HG03521 (cell line): ENCODE measurements around the gene PLPP3.

ENCODE experiments used
- ATAC-seq: cut with Tn5 transposase; IDR thresholded peaks from one replicate; pipeline ENCODE4 v1.9.1; 2021; ENCODE audit warnings: mild to moderate bottlenecking, moderate library complexity; ENCODE audit not compliant: unreplicated experiment

PLPP3 gene

DNA sequence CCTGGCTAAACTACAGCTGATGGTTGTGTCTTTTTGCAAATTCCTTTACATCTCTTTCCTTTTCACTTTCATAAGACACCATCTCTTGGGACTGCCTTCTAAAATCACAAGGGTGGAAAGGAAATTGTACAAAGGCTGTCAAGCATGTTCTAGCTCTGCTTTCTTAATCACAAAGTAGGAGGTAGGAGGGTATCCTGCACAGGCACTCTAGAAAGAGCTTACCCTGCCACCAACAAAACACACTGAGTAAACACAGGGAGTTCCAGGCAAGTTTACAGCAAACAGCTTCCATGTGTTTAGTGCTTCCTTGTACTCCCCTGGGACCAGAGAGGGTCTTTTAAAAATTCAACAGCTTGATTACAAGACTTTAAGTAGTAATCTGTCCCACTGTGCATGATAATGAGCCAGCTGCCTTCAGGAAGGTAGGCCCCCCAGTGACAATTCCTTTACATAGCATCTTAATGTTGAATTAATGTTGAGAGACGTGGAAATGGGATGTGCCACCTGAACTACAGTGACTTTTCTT lies 2.4 kb downstream of the PLPP3 start:
- ATAC-seq = no peak

DNA sequence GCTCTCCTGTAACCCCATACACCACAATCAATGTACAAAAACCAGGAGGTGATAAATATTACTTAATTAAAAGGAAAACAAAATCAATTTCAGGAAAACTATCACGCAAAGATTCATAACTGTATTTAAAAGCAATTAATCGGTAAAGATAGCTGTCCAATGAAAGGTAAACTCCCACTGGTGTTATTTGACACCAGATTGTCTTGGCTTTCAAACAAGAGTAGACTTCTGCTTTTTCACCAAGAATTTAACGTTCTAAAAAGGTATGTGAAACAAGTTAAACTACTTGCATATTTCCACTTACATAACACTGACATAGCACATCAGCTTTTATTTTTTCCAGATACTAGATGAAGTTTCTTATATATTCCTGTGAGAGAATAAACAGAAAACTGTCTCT lies 3.5 kb downstream of the PLPP3 start:
- no peak for ATAC-seq

- no peak for ATAC-seq
Observed at GRCh38 chr1:56574794-56575193, 4.6 kb downstream of the PLPP3 start.

GRCh38 chr1:56573311-56573710 lies 6.1 kb downstream of the PLPP3 start:
- no peak for ATAC-seq

DNA sequence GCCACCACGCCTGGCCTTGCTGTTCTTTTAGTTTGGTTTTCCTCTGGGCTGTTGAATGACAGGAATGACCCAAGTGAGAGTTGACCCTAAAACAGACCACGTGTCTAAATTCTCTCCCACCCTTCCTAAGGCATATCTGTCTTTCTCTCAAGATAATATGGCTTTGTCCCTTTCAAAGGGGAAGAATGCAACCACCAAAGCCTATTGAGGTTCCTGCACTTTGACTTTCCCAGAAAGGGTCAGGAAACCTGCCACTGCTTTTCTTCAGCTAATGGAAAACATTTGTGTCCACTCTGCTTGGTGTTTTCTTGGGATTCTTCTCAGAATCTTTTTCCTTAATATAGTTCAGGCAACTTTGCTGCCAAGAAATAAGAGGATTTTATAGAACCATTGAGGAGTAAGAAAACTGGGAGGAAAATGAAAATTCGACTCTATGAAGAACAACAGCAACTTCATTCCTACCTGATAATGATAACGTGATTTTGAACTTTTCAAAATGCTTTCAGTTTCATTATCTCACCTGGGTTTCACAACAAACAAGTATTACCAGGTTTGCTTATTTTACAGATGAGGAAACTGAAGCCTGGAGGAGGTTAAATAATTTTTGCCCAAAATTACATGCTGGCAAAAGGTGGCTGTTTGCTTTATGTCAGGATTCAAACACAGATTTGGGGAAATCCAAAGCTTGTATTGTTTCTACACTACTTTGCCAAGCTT lies 6.9 kb downstream of the PLPP3 start:
- ATAC-seq = no peak

DNA sequence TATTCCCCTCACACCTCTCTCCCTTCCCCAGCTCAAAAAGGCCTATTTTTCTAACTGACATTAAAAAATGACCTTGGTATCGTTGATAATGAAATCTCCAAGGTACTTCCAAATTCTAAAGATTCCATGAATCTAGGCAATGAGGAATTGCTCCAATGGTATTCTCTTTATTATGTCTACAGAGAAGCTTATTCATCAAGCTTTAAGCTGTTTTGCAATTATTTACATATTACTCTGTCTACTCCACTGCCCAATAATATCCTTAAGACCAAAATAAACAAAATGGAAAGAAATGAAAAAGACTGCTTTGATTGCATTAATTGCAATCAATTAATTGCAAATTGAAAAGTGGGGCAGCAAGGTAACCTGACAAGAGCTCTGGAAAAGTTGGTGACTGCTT lies 7.9 kb downstream of the PLPP3 start:
- ATAC-seq = no peak

DNA sequence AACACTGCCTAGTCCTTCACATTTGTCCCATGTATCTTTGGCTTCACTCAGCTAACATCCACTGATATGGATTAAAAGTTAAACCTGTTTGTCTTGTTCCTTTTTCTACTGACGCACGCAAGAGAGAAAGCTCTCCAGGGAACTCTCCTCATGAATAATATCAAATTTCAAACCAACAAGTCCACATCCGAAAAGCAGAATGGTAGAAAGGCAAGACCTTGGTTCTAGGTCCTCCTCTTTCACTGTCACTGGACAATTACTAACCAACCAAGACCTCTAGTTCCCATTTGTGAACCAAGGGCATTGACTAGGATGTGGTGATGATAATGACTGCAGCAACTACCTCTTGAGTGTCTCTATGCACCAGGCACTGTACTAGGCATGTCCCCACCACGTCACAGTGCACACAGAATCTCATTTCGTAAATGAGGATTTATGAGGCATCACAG lies 8.4 kb downstream of the PLPP3 start:
- ATAC-seq = no peak

GRCh38 chr1:56569661-56570060 lies 9.7 kb downstream of the PLPP3 start:
- ATAC-seq = no peak

GRCh38 chr1:56566994-56567393 lies 12.4 kb downstream of the PLPP3 start:
- ATAC-seq = no peak

DNA sequence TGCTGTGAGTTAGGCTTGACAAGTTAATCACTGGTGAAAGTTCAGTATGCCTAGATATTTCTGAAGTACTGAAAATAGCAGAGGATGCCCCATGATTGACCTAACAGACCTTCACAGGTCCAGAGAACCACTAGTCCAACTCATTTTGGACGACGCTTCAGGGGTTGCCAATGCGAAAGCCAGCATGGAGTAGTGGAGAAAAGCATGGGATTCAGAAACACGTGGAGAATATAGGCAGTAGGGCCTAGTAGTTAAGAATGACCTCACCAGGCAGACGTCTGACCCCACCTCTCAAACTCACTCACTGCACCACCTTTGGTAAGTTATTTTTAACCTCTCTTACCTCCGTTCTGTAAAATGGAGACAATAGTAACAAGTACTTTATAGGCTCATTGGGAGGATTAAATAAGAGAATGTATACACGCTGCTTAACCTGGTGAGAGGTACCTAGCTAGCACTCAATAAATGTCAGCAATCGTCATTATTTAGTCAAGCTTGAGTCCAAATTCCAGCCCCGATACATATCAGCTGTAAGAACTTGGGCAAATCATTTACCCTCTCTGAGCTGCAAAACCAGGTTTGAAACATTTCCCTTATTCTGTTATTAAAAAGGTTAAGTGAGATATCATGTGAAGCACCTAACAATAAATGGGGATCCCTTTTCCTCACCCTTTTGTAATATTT lies 13.2 kb downstream of the PLPP3 start:
- no peak for ATAC-seq

- no peak for ATAC-seq
Observed at GRCh38 chr1:56564615-56565014, 14.7 kb downstream of the PLPP3 start.

GRCh38 chr1:56563568-56563967 lies 15.8 kb downstream of the PLPP3 start:
- ATAC-seq = no peak

- no peak for ATAC-seq
Observed at GRCh38 chr1:56562891-56563452, 16.4 kb downstream of the PLPP3 start.

GRCh38 chr1:56561227-56562019 lies 17.9 kb downstream of the PLPP3 start:
- no peak for ATAC-seq

GRCh38 chr1:56557746-56558145 lies 21.6 kb downstream of the PLPP3 start:
- ATAC-seq = no peak

- no peak for ATAC-seq
Observed at GRCh38 chr1:56555448-56555847, 23.9 kb downstream of the PLPP3 start.

DNA sequence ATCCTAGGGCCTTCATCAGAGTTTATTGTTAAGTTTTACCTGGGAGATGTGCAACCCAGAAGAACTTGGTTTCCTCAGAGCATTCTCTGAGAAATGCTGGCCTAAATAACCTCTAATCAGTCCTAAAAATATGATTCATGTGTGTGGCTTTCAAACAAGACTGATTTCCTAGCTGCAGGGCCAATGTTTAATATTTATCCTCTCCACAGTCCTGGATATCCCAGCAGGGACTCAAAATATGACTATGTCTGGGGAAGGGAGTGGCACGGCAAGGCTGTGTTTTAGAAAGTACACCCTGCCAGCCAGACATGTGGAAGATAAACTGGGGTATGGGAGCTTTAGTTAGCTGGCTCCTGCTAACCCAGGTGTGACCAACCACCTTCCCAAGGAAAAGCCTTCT lies 26.3 kb downstream of the PLPP3 start:
- ATAC-seq = no peak

DNA sequence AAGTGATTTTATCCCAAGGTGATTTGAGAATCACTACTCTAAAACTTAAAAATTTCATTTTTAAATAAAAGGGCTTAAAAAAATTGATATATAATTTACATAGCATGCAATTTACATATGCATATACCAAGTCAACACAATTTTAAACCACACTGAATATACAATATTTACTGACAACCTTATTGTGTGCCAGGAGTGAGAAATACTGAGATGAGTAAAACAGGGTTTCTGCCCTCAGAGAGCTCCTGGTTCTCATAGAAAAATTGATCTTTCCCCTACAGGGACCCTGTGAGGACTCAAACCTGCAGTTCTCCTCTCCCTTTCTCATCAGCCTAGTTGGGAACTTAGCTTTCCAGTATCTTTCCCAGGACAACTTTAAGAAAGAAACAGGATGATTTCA lies 27.0 kb downstream of the PLPP3 start:
- no peak for ATAC-seq

DNA sequence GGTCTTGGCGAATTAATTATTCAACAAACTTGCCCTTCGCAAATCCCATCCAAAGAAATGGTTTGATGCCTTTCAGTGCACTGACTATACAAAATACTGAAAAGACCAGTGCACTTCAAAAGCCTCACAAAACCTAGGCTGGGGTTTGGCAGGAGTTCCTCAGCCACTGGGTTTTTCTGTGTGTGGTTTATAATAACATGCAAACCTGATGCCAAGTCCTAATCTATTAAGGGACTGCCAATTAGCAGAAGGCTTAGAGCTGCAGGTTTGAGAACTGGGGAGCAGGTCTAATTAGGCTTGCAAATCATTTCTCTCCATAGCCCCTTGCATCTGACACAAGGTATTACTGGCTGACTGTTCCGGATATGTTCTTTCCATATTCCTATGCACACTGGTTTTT lies 27.7 kb downstream of the PLPP3 start:
- no peak for ATAC-seq

DNA sequence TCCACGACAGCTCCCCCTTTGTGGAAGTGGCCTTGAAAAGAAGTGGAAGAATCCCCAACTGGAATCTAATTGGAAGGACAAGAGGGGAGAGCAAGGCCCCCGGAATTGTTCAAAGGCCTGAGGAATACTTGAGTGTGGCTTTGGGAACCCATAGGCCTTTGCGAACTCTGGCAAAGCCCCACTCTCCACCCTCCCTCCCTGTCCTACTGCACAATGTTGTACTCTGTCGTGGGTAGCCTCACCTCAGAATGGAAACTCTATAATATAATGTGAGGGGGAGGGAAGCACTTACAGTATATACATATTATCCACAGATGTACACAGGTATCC lies 28.5 kb downstream of the PLPP3 start:
- no peak for ATAC-seq

- no peak for ATAC-seq
Observed at GRCh38 chr1:56550138-56550858, 29.1 kb downstream of the PLPP3 start.
